Body of pancreas (tissue), 4 donors: Measurements from ENCODE around the gene KYAT1.

Experiments used
- CTCF ChIP-seq, 7 experiments: fragments of 450-650 bp in 4 of 7; fragments of 200-600 bp in 3 of 7; sonication (generic) in 3 of 7; IDR thresholded peaks; one replicate each; pipeline ENCODE4 v1.5.1; 2016 to 2019; ENCODE audit warnings: antibody characterized with exemption in 7 of 7
- POLR2A ChIP-seq, 3 donors: fragments of 450-650 bp; IDR thresholded peaks; one replicate each; pipeline ENCODE4 v1.6.1; 2016; ENCODE audit warnings: antibody characterized with exemption in 3 of 3, mild to moderate bottlenecking in 2 of 3

- TF ChIP-seq CTCF (IDR thresholded peaks at IDR 0.05): no peak
- TF ChIP-seq POLR2A (IDR thresholded peaks at IDR 0.05): no peak
Observed at GRCh38 chr9:128809831-128810230, 71.9 kb downstream of the KYAT1 start.
